NCI-H2196 treated with DMSO at 0.1 percent for 48 hours (cell line): ENCODE results near the gene SNN.
A peak's percentile ranks its signal among the peaks of the same experiment; 100 is the strongest.

Experiments used
- DNase-seq: peaks from one replicate; lab custom pipeline; 2025; ENCODE audit not compliant: unreplicated experiment; lab: John Stamatoyannopoulos, UW

SNN gene

GRCh38 chr16:11667824-11668622 lies at the start of gene SNN:
Gene SNN (plus strand): TSS chr16:11668455. CDS start chr16:11676060, 7,605 bp downstream.
- peak; percentile 49 for DNase-seq

- peak; percentile 34 for DNase-seq
These were observed 48.9 kb upstream of the SNN start for GRCh38 chr16:11619327-11619851.

GRCh38 chr16:11620243-11621003 lies 47.8 kb upstream of the SNN start:
- DNase-seq: no peak

GRCh38 chr16:11621539-11621919 lies 46.7 kb upstream of the SNN start:
- no peak for DNase-seq

GRCh38 chr16:11621920-11622651 lies 46.2 kb upstream of the SNN start:
- no peak for DNase-seq

- DNase-seq: no peak
These were observed 44.0 kb upstream of the SNN start for GRCh38 chr16:11624205-11624604.

GRCh38 chr16:11624636-11625607 lies 43.3 kb upstream of the SNN start:
- no peak for DNase-seq

GRCh38 chr16:11625769-11626168 lies 42.5 kb upstream of the SNN start:
- no peak for DNase-seq

- DNase-seq: no peak
These were observed 41.5 kb upstream of the SNN start for GRCh38 chr16:11626657-11627291.

- DNase-seq: no peak
These were observed 41.0 kb upstream of the SNN start for GRCh38 chr16:11627292-11627663.

- DNase-seq: no peak
These were observed 40.3 kb upstream of the SNN start for GRCh38 chr16:11627822-11628457.

GRCh38 chr16:11629071-11630030 lies 38.9 kb upstream of the SNN start:
- DNase-seq: no peak

- no peak for DNase-seq
These were observed 38.0 kb upstream of the SNN start for GRCh38 chr16:11630046-11630767.

GRCh38 chr16:11630768-11631056 lies 37.5 kb upstream of the SNN start:
- no peak for DNase-seq

- DNase-seq: no peak
These were observed 37.0 kb upstream of the SNN start for GRCh38 chr16:11631214-11631613.

GRCh38 chr16:11632455-11632939 lies 35.8 kb upstream of the SNN start:
- no peak for DNase-seq

GRCh38 chr16:11633113-11633512 lies 35.1 kb upstream of the SNN start:
- no peak for DNase-seq

GRCh38 chr16:11634312-11634711 lies 33.9 kb upstream of the SNN start:
- no peak for DNase-seq
